H1 (cell line): ENCODE results near the gene CLMP. TPM values are rescaled to one million over a fixed set of nuclear protein-coding genes. Genes with fewer than 3 reads are reported as not detected.

Experiments
- HDAC6 ChIP-seq: IDR thresholded peaks from one replicate; pipeline ENCODE4 v1.7.1; 2012; ENCODE audit warnings: low read depth, mild to moderate bottlenecking, inconsistent platforms, low read length, moderate library complexity
- NRF1 ChIP-seq: IDR thresholded peaks from 2 replicates; pipeline ENCODE4 v1.6.1; 2011; ENCODE audit warnings: mild to moderate bottlenecking, low read depth, low read length, improper control_type of control experiment
- polyA plus RNA-seq, 7 experiments: library from polyadenylated mRNA; depleted of rRNA in 3 of 7; stranded (reverse) in 5 of 7; unstranded in 2 of 7; fragments of >200 nt in 5 of 7; fragments of 200-250 nt in 2 of 7; gene quantifications; 1 replicate in 5 of 7; 2 replicates in 1 of 7; 4 replicates in 1 of 7; pipeline versions ENCODE4 v1.2.1 to v1.2.3, GENCODE V29; 2011 to 2013; ENCODE audit warnings: missing spikeins in 2 of 7, mixed read lengths in 2 of 7
- total RNA-seq: library from RNA; stranded (reverse); fragmentation: NEBNext Ultra II Directional; extraction: Animal tissue kit (Norgen Biotek cat#: 25700); gene quantifications from 2 replicates; pipeline ENCODE4 v1.2.1, GENCODE V29; 2021
- TF ChIP-seq, protein P1 (sequence below), 3 experiments: IDR thresholded peaks; 1 replicate in 2 of 3; 2 replicates in 1 of 3; pipeline versions ENCODE4 v1.5.1 to v1.6.1; 2011; ENCODE audit warnings: low read length in 3 of 3, mild to moderate bottlenecking in 3 of 3, inconsistent platforms in 2 of 3, low read depth in 1 of 3, moderate library complexity in 1 of 3; ENCODE audit not compliant: insufficient read depth in 1 of 3; ENCODE audit errors: control extremely low read depth in 1 of 3
- TF ChIP-seq, protein P2 (sequence below): IDR thresholded peaks from 2 replicates; pipeline ENCODE4 v1.6.1; 2012; ENCODE audit warnings: low read length, inconsistent platforms

Gene CLMP
- total and polyA plus RNA-seq, 2 of the 8 experiments (the other 6 are each of a cell fraction or from before 2014, with no cell fraction given): 9.9 to 24.1 TPM

DNA sequence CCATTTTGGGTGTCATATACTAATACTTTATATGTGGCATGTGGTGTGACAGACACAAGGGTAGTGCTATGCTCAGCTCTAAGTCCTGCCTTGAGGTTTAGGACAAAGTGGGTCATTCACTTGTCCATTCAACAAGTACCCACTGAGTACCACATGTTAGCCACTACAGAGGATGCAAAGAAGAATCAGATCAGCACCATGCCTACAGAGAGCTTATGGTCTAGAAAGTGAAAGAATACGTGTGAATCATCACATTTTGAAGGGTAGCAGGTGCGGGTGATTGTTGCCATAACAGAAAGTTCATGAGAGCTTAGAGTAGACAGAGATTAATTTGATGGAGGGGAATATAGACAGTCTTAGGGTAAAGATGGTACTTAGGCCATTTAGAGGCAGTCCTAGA, 18.3 kb downstream of the CLMP start (continued):
- TF ChIP-seq, protein P1, sequence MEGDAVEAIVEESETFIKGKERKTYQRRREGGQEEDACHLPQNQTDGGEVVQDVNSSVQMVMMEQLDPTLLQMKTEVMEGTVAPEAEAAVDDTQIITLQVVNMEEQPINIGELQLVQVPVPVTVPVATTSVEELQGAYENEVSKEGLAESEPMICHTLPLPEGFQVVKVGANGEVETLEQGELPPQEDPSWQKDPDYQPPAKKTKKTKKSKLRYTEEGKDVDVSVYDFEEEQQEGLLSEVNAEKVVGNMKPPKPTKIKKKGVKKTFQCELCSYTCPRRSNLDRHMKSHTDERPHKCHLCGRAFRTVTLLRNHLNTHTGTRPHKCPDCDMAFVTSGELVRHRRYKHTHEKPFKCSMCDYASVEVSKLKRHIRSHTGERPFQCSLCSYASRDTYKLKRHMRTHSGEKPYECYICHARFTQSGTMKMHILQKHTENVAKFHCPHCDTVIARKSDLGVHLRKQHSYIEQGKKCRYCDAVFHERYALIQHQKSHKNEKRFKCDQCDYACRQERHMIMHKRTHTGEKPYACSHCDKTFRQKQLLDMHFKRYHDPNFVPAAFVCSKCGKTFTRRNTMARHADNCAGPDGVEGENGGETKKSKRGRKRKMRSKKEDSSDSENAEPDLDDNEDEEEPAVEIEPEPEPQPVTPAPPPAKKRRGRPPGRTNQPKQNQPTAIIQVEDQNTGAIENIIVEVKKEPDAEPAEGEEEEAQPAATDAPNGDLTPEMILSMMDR (IDR thresholded peaks at IDR 0.05; ENCODE audit: control extremely low read depth in 1 of 3, insufficient read depth in 1 of 3, low read depth in 1 of 3, low read length in 3 of 3): no peak
- TF ChIP-seq NRF1: no peak
- TF ChIP-seq, protein P2, sequence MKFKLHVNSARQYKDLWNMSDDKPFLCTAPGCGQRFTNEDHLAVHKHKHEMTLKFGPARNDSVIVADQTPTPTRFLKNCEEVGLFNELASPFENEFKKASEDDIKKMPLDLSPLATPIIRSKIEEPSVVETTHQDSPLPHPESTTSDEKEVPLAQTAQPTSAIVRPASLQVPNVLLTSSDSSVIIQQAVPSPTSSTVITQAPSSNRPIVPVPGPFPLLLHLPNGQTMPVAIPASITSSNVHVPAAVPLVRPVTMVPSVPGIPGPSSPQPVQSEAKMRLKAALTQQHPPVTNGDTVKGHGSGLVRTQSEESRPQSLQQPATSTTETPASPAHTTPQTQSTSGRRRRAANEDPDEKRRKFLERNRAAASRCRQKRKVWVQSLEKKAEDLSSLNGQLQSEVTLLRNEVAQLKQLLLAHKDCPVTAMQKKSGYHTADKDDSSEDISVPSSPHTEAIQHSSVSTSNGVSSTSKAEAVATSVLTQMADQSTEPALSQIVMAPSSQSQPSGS: no peak
- TF ChIP-seq HDAC6: no peak
